SU-DHL-6 (cell line): ENCODE measurements around the gene TET2.

Source experiments
- H2AFZ ChIP-seq: fragments of 200-600 bp; sonication (generic); 2 replicates; pipeline ENCODE4 v1.6.1; 2014; ENCODE audit warnings: low read depth, mild to moderate bottlenecking, moderate library complexity, mixed read lengths, antibody characterized with exemption, low read length; ENCODE audit not compliant: severe bottlenecking
- H3F3A ChIP-seq: fragments of 200-600 bp; shearing (Covaris generic); 2 replicates; pipeline ENCODE4 v1.6.0; 2016; ENCODE audit warnings: antibody characterized with exemption, mild to moderate bottlenecking; ENCODE audit not compliant: insufficient read depth
- H3K27ac ChIP-seq: fragments of 200-600 bp; sonication (generic); 2 replicates; pipeline ENCODE4 v1.5.1; 2016; ENCODE audit warnings: low read depth, mild to moderate bottlenecking, low read length, moderate library complexity, mixed read lengths
- H3K27me3 ChIP-seq: fragments of 200-600 bp; sonication (generic), shearing (Covaris generic); 2 replicates; pipeline ENCODE4 v1.6.0; 2014; ENCODE audit warnings: mild to moderate bottlenecking, low read length
- H3K36me3 ChIP-seq: fragments of 200-600 bp; sonication (generic); 2 replicates; pipeline ENCODE4 v1.6.1; 2014; ENCODE audit warnings: mild to moderate bottlenecking, low read length, mixed read lengths
- H3K4me2 ChIP-seq: fragments of 300-600, 200-600 bp; shearing (Covaris generic), sonication (generic); 2 replicates; pipeline ENCODE4 v1.6.0; 2014; ENCODE audit warnings: low read length, low read depth, mild to moderate bottlenecking; ENCODE audit not compliant: poor library complexity, severe bottlenecking
- H3K4me3 ChIP-seq: fragments of 200-600 bp; sonication (generic); 2 replicates; pipeline ENCODE4 v1.5.1; 2014; ENCODE audit warnings: antibody characterized with exemption, low read length, mild to moderate bottlenecking, mixed read lengths; ENCODE audit not compliant: insufficient read depth, poor library complexity, severe bottlenecking
- H3K79me2 ChIP-seq: fragments of 200-600 bp; sonication (generic); 2 replicates; pipeline ENCODE4 v1.6.1; 2014; ENCODE audit warnings: mild to moderate bottlenecking, low read length, moderate library complexity; ENCODE audit not compliant: insufficient read depth
- H3K9ac ChIP-seq: fragments of 200-600 bp; sonication (generic); 2 replicates; pipeline ENCODE4 v1.7.0; 2014; ENCODE audit warnings: mild to moderate bottlenecking, low read length
- H3K9me2 ChIP-seq: fragments of 200-600 bp; sonication (generic); replicated peaks from 2 replicates; pipeline ENCODE4 v1.6.1; 2014; ENCODE audit warnings: low read length; ENCODE audit not compliant: insufficient read depth
- H3K9me3 ChIP-seq: fragments of 200-600 bp; sonication (generic); 2 replicates; pipeline ENCODE4 v1.6.1; 2014; ENCODE audit warnings: low read length, mixed read lengths; ENCODE audit not compliant: insufficient read depth
- H4K20me1 ChIP-seq: fragments of 200-600 bp; sonication (generic); 2 replicates; pipeline ENCODE4 v1.6.1; 2014; ENCODE audit warnings: low read depth, mild to moderate bottlenecking, antibody characterized with exemption, low read length, moderate library complexity, mixed read lengths
- CTCF ChIP-seq: fragments of 200-600 bp; sonication (generic); IDR thresholded peaks from one replicate; pipeline ENCODE4 v1.5.1; 2017; ENCODE audit warnings: antibody characterized with exemption, mild to moderate bottlenecking, low read length, moderate library complexity; ENCODE audit not compliant: insufficient read depth, poor library complexity, severe bottlenecking
- EZH2phosphoT487 ChIP-seq: fragments of 200-600 bp; sonication (generic), shearing (Covaris generic); conservative IDR thresholded peaks from 2 replicates; pipeline ENCODE4 v1.6.1; 2018; ENCODE audit warnings: mild to moderate bottlenecking, antibody characterized with exemption, low read length, moderate library complexity, mixed read lengths

Gene TET2

GRCh38 chr4:105186701-105187161, 40.1 kb downstream of the TET2 start:
- Histone ChIP-seq H3K27me3 (no peaks in the 10 kb centered on the region), H3K27ac (no peak overlapping the region), H3K4me3 (no peak overlapping the region), H3K9me3 (no peaks in the 10 kb centered on the region), H3K9me2 (no peaks in the 10 kb centered on the region), H3K79me2 (no peaks in the 10 kb centered on the region), H3K9ac (no peak overlapping the region), H3K4me2 (no peak overlapping the region), H3K36me3 (no peaks in the 10 kb centered on the region), H3F3A (no peaks in the 10 kb centered on the region), H4K20me1 (no peaks in the 10 kb centered on the region), H2AFZ (no peak overlapping the region)
- TF ChIP-seq CTCF (no peak), EZH2phosphoT487 (no peak)

- H3K27ac ChIP-seq: no peak overlapping the region
- TF ChIP-seq CTCF (no peak), EZH2phosphoT487 (no peak)
- no peaks in the 10 kb centered on the region for H3F3A ChIP-seq
- no peaks in the 10 kb centered on the region for H3K9me2 ChIP-seq
- no peaks in the 10 kb centered on the region for H3K9me3 ChIP-seq
- H3K36me3 ChIP-seq: no peaks in the 10 kb centered on the region
- H4K20me1 ChIP-seq: no peaks in the 10 kb centered on the region
- no peak overlapping the region for H3K4me2 ChIP-seq
- H3K9ac ChIP-seq: no peak overlapping the region
- H3K4me3 ChIP-seq: no peak overlapping the region
- no peaks in the 10 kb centered on the region for H3K79me2 ChIP-seq
- H2AFZ ChIP-seq: no peak overlapping the region
- H3K27me3 ChIP-seq: no peaks in the 10 kb centered on the region
Measured at GRCh38 chr4:105189855-105190650, 43.4 kb downstream of the TET2 start.

GRCh38 chr4:105191621-105192210, 45.0 kb downstream of the TET2 start:
- no peaks in the 10 kb centered on the region for H3K9me2 ChIP-seq
- H3K27me3 ChIP-seq: no peaks in the 10 kb centered on the region
- no peak overlapping the region for H3K9ac ChIP-seq
- H3K4me2 ChIP-seq: no peak overlapping the region
- TF ChIP-seq CTCF: no peak
- no peak for TF ChIP-seq EZH2phosphoT487
- no peaks in the 10 kb centered on the region for H3K9me3 ChIP-seq
- H3K36me3 ChIP-seq: no peaks in the 10 kb centered on the region
- no peak overlapping the region for H2AFZ ChIP-seq
- H4K20me1 ChIP-seq: no peaks in the 10 kb centered on the region
- H3F3A ChIP-seq: no peaks in the 10 kb centered on the region
- no peak overlapping the region for H3K27ac ChIP-seq
- no peaks in the 10 kb centered on the region for H3K79me2 ChIP-seq
- no peak overlapping the region for H3K4me3 ChIP-seq
